Fibroblast of pulmonary artery (primary cell): ENCODE measurements around the gene PPP6R3.
A peak's percentile ranks its signal among the peaks of the same experiment; 100 is the strongest.
"Not testable (repeated sequence)": the region's sequence is repeated elsewhere in the genome, so short reads cannot be mapped to it uniquely, and the experiment has no call there.

Experiments used
- DNase-seq: peaks from one replicate; pipeline ENCODE4 v3.0.0-alpha.2; 2010; ENCODE audit warnings: low read depth
- H3K4me3 ChIP-seq: replicated peaks from 2 replicates; pipeline ENCODE4 v1.5.1; 2011; ENCODE audit warnings: low read depth, mild to moderate bottlenecking, control low read depth, low read length, moderate library complexity
- CTCF ChIP-seq: IDR thresholded peaks from 2 replicates; pipeline ENCODE4 v1.5.1; 2011; ENCODE audit warnings: mild to moderate bottlenecking, control low read depth, low read length, inconsistent platforms; ENCODE audit errors: missing control alignments

The PPP6R3 gene

GRCh38 chr11:68535098-68535497 lies 74.5 kb downstream of the PPP6R3 start:
- TF ChIP-seq CTCF, result no peak
- no peak for DNase-seq
- H3K4me3 ChIP-seq, result no peak overlapping the region

GRCh38 chr11:68536706-68537105 lies 76.2 kb downstream of the PPP6R3 start:
- no peak overlapping the region for H3K4me3 ChIP-seq
- no peak for TF ChIP-seq CTCF
- no peak for DNase-seq

- TF ChIP-seq CTCF, result no peak
- DNase-seq, result no peak
- no peak overlapping the region for H3K4me3 ChIP-seq
Measured at GRCh38 chr11:68538025-68538424, 77.5 kb downstream of the PPP6R3 start.

GRCh38 chr11:68539395-68539794 lies 78.8 kb downstream of the PPP6R3 start:
- H3K4me3 ChIP-seq, result no peak overlapping the region
- DNase-seq, result no peak
- no peak for TF ChIP-seq CTCF

GRCh38 chr11:68540504-68540903 lies 80.0 kb downstream of the PPP6R3 start:
- not testable (repeated sequence) for H3K4me3 ChIP-seq, DNase-seq

GRCh38 chr11:68541116-68541515 lies 80.6 kb downstream of the PPP6R3 start:
- TF ChIP-seq CTCF, result no peak
- H3K4me3 ChIP-seq, result no peak overlapping the region
- DNase-seq, result no peak

GRCh38 chr11:68541991-68542390 lies 81.4 kb downstream of the PPP6R3 start:
- TF ChIP-seq CTCF, result no peak
- no peak overlapping the region for H3K4me3 ChIP-seq
- no peak for DNase-seq

GRCh38 chr11:68542617-68543016 lies 82.1 kb downstream of the PPP6R3 start:
- TF ChIP-seq CTCF, result no peak
- peak; percentile 81 for DNase-seq
- H3K4me3 ChIP-seq, result no peak overlapping the region
